Erythroblast (primary cell): Measurements from ENCODE around the gene FOXC1.

Source experiments
- GATA1 ChIP-seq: IDR thresholded peaks from 2 replicates; pipeline ENCODE4 v1.6.1; 2011; ENCODE audit warnings: low read depth, mild to moderate bottlenecking, control low read depth, low read length, moderate library complexity
- POLR2A ChIP-seq: IDR thresholded peaks from 2 replicates; pipeline ENCODE4 v1.6.1; 2011; ENCODE audit warnings: mild to moderate bottlenecking, low read length

DNA sequence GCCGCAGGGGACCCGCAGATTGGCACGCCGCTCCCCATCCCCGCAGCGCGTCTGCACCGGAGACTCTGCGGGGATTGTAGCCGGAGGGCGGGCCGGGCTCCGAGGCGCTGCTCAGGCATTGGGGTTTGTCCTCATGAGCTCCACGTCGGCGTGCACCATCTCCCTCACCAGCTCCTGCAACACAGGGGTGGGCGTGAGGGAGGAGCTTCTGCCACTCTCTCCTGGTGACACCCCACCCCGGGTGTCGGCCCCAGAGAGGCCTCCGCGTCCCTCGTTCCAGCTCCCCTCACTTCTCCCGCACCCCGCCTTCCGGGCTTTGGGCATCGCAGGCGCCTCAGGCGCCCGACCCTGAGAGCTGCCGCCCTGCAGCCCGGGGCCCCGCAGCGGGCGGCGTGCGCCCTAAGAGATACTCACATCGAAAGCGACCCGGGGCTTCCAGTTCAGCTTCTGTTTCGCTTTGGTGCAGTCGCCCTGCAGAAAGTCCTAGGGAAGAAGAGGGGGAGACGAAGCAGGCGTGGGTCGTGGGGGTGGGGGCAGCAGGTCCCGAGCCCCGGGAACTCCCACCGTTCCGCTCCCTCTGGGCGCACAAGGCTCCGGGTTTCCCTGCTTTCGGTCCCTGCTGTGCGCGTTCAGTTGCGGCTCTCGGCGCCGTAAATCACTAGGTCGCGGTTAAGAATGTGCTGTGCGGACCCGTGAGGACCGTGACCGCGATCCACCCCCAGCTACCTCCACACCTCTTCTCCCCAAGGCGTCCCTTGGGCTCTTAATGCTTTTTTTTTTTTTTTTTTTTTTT, 14.5 kb downstream of the FOXC1 start:
- no peak for TF ChIP-seq POLR2A
- no peak for TF ChIP-seq GATA1
